Muscle of leg (tissue), 11 donors: ENCODE data around the gene AMFR. TPM values are rescaled to one million over a fixed set of nuclear protein-coding genes. Genes with fewer than 3 reads are reported as not detected.

Source experiments
- DNase-seq: peaks from one replicate; pipeline ENCODE4 v3.0.0; 2013
- H3K27ac ChIP-seq: one replicate; pipeline ENCODE4 v1.5.1; 2013; ENCODE audit warnings: mild to moderate bottlenecking, low read length, control low read depth
- H3K27me3 ChIP-seq: one replicate; pipeline ENCODE4 v1.6.1; 2013; ENCODE audit warnings: low read length; ENCODE audit not compliant: control insufficient read depth, insufficient read depth
- H3K36me3 ChIP-seq: one replicate; pipeline ENCODE4 v1.6.1; 2013; ENCODE audit warnings: low read length; ENCODE audit not compliant: control insufficient read depth, insufficient read depth
- H3K4me1 ChIP-seq: one replicate; pipeline ENCODE4 v1.6.1; 2013; ENCODE audit warnings: low read length; ENCODE audit not compliant: control insufficient read depth, insufficient read depth
- H3K4me3 ChIP-seq: one replicate; pipeline ENCODE4 v1.5.1; 2013; ENCODE audit warnings: low read length, control low read depth
- H3K9me3 ChIP-seq: replicated peaks from 2 replicates; pipeline ENCODE4 v1.6.1; 2013; ENCODE audit warnings: low read depth, low read length; ENCODE audit not compliant: control insufficient read depth
- WGBS: methylation state at CpG from one replicate; pipeline ENCODE4 v1.1.5; 2013; ENCODE audit warnings: missing lambda C conversion rate; ENCODE audit not compliant: insufficient coverage; 5-methylcytosine and 5-hydroxymethylcytosine counted together
- polyA plus RNA-seq, 8 donors: library from polyadenylated mRNA; unstranded; fragments of 120-200 nt; gene quantifications; one replicate each; pipeline versions ENCODE4 v1.2.1 to v1.2.3, GENCODE V29; 2013; ENCODE audit warnings: inconsistent platforms in 1 of 8, low replicate concordance in 1 of 8; ENCODE audit not compliant: insufficient read length in 8 of 8, insufficient read depth in 1 of 8
- total RNA-seq: library from RNA; stranded (reverse); fragments of 120-200 nt; gene quantifications from one replicate; pipeline ENCODE4 v1.2.4, GENCODE V29; 2013

The AMFR gene
- total and polyA plus RNA-seq, 9 donors, result 36.6 to 70.4 (median 49.1) TPM

- no peak for DNase-seq
- Histone ChIP-seq H3K4me1 (no peaks in the 10 kb centered on the region), H3K4me3 (no peak overlapping the region), H3K36me3 (peaks cover 38% of the 10 kb centered on the region), H3K27ac (no peak overlapping the region), H3K27me3 (no peaks in the 10 kb centered on the region), H3K9me3 (no peaks in the 10 kb centered on the region)
- 96% methylated on average over 5 of the region's 6 CpGs for WGBS
Observed at GRCh38 chr16:56457927-56458470, 32.7 kb upstream of the AMFR start.

GRCh38 chr16:56451753-56452689, 26.7 kb upstream of the AMFR start:
- Histone ChIP-seq H3K9me3 (no peaks in the 10 kb centered on the region), H3K4me1 (peaks cover 17% of the 10 kb centered on the region), H3K27me3 (no peaks in the 10 kb centered on the region), H3K4me3 (peak overlapping the region; percentile 71), H3K27ac (peak overlapping the region; percentile 87), H3K36me3 (peaks cover 22% of the 10 kb centered on the region)
- peak; percentile 53 for DNase-seq
- 9% methylated on average over 19 of the region's 31 CpGs for WGBS

GRCh38 chr16:56450986-56451752, 25.8 kb upstream of the AMFR start, which contains the start of the genes NUDT21 and OGFOD1:
TSS of gene NUDT21 (minus strand) at chr16:56451332. CDS start at chr16:56451202, 130 bp downstream.
TSS of gene OGFOD1 (plus strand) at chr16:56451554. CDS start at chr16:56451613, 59 bp downstream.
- Histone ChIP-seq H3K4me3 (peak within 1 kb of the TSS; percentile 71), H3K36me3 (peaks cover 19% of the 10 kb centered on the region), H3K4me1 (peaks cover 17% of the 10 kb centered on the region), H3K27ac (peak within 1 kb of the TSS; percentile 87), H3K27me3 (no peaks in the 10 kb centered on the region), H3K9me3 (no peaks in the 10 kb centered on the region)
- under 1% methylated on average over 51 of the region's 56 CpGs for WGBS
- DNase-seq, result peak; percentile 99

GRCh38 chr16:56450275-56450985, 25.1 kb upstream of the AMFR start:
- 4% methylated on average over 5 of the region's 18 CpGs for WGBS
- Histone ChIP-seq H3K9me3 (no peaks in the 10 kb centered on the region), H3K27me3 (no peaks in the 10 kb centered on the region), H3K4me3 (peak overlapping the region; percentile 71), H3K36me3 (peaks cover 20% of the 10 kb centered on the region), H3K27ac (peak overlapping the region; percentile 78), H3K4me1 (peaks cover 17% of the 10 kb centered on the region)
- peak; percentile 9 for DNase-seq

- Histone ChIP-seq H3K27ac (no peak overlapping the region), H3K27me3 (no peaks in the 10 kb centered on the region), H3K4me3 (no peak overlapping the region), H3K4me1 (peaks cover 17% of the 10 kb centered on the region), H3K9me3 (no peaks in the 10 kb centered on the region), H3K36me3 (peaks cover 16% of the 10 kb centered on the region)
- no peak for DNase-seq
Observed at GRCh38 chr16:56448005-56448404, 22.7 kb upstream of the AMFR start.

- Histone ChIP-seq H3K9me3 (no peaks in the 10 kb centered on the region), H3K36me3 (peaks cover 16% of the 10 kb centered on the region), H3K27ac (no peak overlapping the region), H3K4me3 (no peak overlapping the region), H3K4me1 (peaks cover 13% of the 10 kb centered on the region), H3K27me3 (no peaks in the 10 kb centered on the region)
- no peak for DNase-seq
- no CpG with 5 or more reads among the region's 2 CpGs for WGBS
Observed at GRCh38 chr16:56447286-56447685, 21.9 kb upstream of the AMFR start.

- Histone ChIP-seq H3K27ac (no peak overlapping the region), H3K4me3 (no peak overlapping the region), H3K36me3 (peaks cover 28% of the 10 kb centered on the region), H3K4me1 (no peaks in the 10 kb centered on the region), H3K9me3 (no peaks in the 10 kb centered on the region), H3K27me3 (no peaks in the 10 kb centered on the region)
- WGBS, result 100% methylated on average over 1 of the region's 1 CpG
- no peak for DNase-seq
Observed at GRCh38 chr16:56438038-56438437, 12.7 kb upstream of the AMFR start.

GRCh38 chr16:56436258-56436657, 10.9 kb upstream of the AMFR start:
- Histone ChIP-seq H3K36me3 (peaks cover 24% of the 10 kb centered on the region), H3K4me3 (no peak overlapping the region), H3K9me3 (no peaks in the 10 kb centered on the region), H3K27ac (no peak overlapping the region), H3K27me3 (no peaks in the 10 kb centered on the region), H3K4me1 (no peaks in the 10 kb centered on the region)
- DNase-seq, result no peak

GRCh38 chr16:56428091-56428490, 2.7 kb upstream of the AMFR start:
- Histone ChIP-seq H3K36me3 (peaks cover 9% of the 10 kb centered on the region), H3K27me3 (no peaks in the 10 kb centered on the region), H3K9me3 (no peaks in the 10 kb centered on the region), H3K4me3 (no peak overlapping the region), H3K4me1 (peaks cover 8% of the 10 kb centered on the region), H3K27ac (no peak overlapping the region)
- WGBS, result no CpG with 5 or more reads among the region's 1 CpG
- DNase-seq, result no peak
